B cell (primary cell): Measurements from ENCODE around the gene RRBP1.

Experiments used
- EZH2 ChIP-seq: IDR thresholded peaks from 2 replicates; pipeline ENCODE4 v1.6.1; 2012; ENCODE audit warnings: borderline replicate concordance, low read depth, mild to moderate bottlenecking, moderate library complexity, low read length; ENCODE audit not compliant: insufficient read depth, poor library complexity, severe bottlenecking
- TF ChIP-seq, protein P1 (sequence below): fragments of 200-600 bp; IDR thresholded peaks from one replicate; pipeline ENCODE4 v1.8.0; 2022; ENCODE audit warnings: antibody characterized with exemption, mild to moderate bottlenecking

DNA sequence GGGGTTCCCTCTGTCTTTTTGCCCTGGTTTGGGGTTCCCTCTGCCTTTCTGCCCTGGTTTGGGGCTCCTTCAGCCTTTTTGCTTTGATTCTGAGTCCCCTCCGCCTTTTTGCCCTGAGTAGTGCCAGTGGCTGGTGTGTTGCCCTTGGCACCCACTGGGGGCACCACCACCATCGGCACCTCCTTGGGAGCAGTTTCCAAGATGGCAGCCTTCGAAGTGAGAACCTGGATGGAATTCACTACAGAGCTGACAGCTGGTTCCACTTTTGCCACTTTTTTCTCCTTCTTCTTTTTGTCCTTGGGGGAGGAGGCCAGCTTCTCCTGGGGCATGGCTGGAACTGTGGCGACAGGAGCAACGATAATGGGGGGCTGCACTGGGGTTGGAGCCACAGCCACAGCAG is 22.2 kb downstream of the RRBP1 start:
- TF ChIP-seq, protein P1, sequence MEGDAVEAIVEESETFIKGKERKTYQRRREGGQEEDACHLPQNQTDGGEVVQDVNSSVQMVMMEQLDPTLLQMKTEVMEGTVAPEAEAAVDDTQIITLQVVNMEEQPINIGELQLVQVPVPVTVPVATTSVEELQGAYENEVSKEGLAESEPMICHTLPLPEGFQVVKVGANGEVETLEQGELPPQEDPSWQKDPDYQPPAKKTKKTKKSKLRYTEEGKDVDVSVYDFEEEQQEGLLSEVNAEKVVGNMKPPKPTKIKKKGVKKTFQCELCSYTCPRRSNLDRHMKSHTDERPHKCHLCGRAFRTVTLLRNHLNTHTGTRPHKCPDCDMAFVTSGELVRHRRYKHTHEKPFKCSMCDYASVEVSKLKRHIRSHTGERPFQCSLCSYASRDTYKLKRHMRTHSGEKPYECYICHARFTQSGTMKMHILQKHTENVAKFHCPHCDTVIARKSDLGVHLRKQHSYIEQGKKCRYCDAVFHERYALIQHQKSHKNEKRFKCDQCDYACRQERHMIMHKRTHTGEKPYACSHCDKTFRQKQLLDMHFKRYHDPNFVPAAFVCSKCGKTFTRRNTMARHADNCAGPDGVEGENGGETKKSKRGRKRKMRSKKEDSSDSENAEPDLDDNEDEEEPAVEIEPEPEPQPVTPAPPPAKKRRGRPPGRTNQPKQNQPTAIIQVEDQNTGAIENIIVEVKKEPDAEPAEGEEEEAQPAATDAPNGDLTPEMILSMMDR: no peak
- TF ChIP-seq EZH2: no peak
